OCI-LY3 (cell line): Measurements from ENCODE around the gene RARA.

Source experiments
- EZH2phosphoT487 ChIP-seq: fragments of 200-600 bp; shearing (Covaris generic); IDR thresholded peaks from 2 replicates; pipeline ENCODE4 v1.6.1; 2018; ENCODE audit warnings: antibody characterized with exemption, mixed run types, low read depth
- TF ChIP-seq, protein P1 (sequence below): fragments of 200-600, 300-600 bp; sonication (generic); IDR thresholded peaks from 2 replicates; pipeline ENCODE4 v1.5.1; 2014; ENCODE audit warnings: antibody characterized with exemption, low read length, low read depth

DNA sequence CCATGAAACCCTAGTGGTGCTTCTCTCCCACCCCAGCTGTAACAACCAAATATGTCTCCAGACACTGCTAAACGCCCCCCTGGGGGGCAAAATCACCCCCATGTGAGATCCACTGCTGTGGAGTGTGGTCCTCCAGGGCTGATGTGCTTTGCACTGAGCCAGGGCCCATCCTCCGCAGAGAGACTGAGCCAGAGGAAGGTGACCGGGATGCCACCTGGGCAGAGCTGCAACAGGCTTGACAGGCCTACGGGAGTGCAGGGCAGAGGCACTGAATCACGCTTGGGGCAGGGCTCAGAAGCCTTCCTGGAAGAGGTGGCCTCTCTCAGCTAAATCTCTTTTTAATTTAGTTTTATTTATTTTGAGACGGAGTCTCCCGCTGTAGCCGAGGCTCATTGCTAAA is 51.1 kb downstream of the RARA start:
- TF ChIP-seq, protein P1, sequence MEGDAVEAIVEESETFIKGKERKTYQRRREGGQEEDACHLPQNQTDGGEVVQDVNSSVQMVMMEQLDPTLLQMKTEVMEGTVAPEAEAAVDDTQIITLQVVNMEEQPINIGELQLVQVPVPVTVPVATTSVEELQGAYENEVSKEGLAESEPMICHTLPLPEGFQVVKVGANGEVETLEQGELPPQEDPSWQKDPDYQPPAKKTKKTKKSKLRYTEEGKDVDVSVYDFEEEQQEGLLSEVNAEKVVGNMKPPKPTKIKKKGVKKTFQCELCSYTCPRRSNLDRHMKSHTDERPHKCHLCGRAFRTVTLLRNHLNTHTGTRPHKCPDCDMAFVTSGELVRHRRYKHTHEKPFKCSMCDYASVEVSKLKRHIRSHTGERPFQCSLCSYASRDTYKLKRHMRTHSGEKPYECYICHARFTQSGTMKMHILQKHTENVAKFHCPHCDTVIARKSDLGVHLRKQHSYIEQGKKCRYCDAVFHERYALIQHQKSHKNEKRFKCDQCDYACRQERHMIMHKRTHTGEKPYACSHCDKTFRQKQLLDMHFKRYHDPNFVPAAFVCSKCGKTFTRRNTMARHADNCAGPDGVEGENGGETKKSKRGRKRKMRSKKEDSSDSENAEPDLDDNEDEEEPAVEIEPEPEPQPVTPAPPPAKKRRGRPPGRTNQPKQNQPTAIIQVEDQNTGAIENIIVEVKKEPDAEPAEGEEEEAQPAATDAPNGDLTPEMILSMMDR, result no peak
- no peak for TF ChIP-seq EZH2phosphoT487
